PC-3 (cell line): ENCODE measurements around the gene DAND5. TPM values are rescaled to one million over a fixed set of nuclear protein-coding genes. Genes with fewer than 3 reads are reported as not detected.

Source experiments
- ATAC-seq: fragments of 200-7000 bp; cut with Tn5 transposase; 2 replicates; pipeline ENCODE4 v1.9.1; 2020; ENCODE audit warnings: mild to moderate bottlenecking, moderate library complexity
- BruUV-seq: library from RNA; stranded (reverse); fragments of 400-500 nt; replicated peaks from 2 replicates; lab custom pipeline; 2021; lab: Mats Ljungman, UMichigan
- CTCF ChIA-PET: fragments of 300-600 bp; sonication (Branson Sonifier 250); formaldehyde crosslinking; loops from one replicate; lab custom pipeline; 2022; ENCODE audit warnings: antibody characterized with exemption; lab: Charles Lee
- POLR2A ChIA-PET: fragments of 300-600 bp; sonication (Branson Sonifier 250); formaldehyde crosslinking; loops from one replicate; lab custom pipeline; 2022; ENCODE audit warnings: antibody characterized with exemption; ENCODE audit not compliant: unreplicated experiment; lab: Charles Lee
- DNase-seq: peaks from one replicate; pipeline ENCODE4 v3.0.0-alpha.2; 2015
- H2AFZ ChIP-seq: fragments of 300-600 bp; sonication (generic); 2 replicates; pipeline ENCODE4 v1.6.0; 2016; ENCODE audit warnings: antibody characterized with exemption, low read length
- H3F3A ChIP-seq: fragments of 300-600 bp; sonication (generic); one replicate; pipeline ENCODE4 v1.6.0; 2017; ENCODE audit warnings: antibody characterized with exemption, low read length, control low read depth, mild to moderate bottlenecking; ENCODE audit not compliant: unreplicated experiment
- H3K27ac ChIP-seq: fragments of 300-600 bp; sonication (generic); 2 replicates; pipeline ENCODE4 v1.5.1; 2016; ENCODE audit warnings: mild to moderate bottlenecking, low read length
- H3K27me3 ChIP-seq: fragments of 300-600 bp; sonication (generic); 2 replicates; pipeline ENCODE4 v1.6.1; 2016; ENCODE audit warnings: low read length, mixed read lengths
- H3K36me3 ChIP-seq: fragments of 300-600 bp; sonication (generic); 2 replicates; pipeline ENCODE4 v1.6.1; 2016; ENCODE audit warnings: low read depth, mixed run types, low read length, mixed read lengths
- H3K4me1 ChIP-seq: fragments of 300-600 bp; sonication (generic); 2 replicates; pipeline ENCODE4 v1.5.1; 2016; ENCODE audit warnings: low read length; ENCODE audit not compliant: insufficient read depth
- H3K4me2 ChIP-seq: fragments of 300-600 bp; sonication (generic); 2 replicates; pipeline ENCODE4 v1.6.0; 2016; ENCODE audit warnings: low read length
- H3K4me3 ChIP-seq: fragments of 300-600 bp; sonication (generic); 2 replicates; pipeline ENCODE4 v1.5.1; 2016; ENCODE audit warnings: mild to moderate bottlenecking, low read length, mixed read lengths
- H3K79me2 ChIP-seq: fragments of 300-600 bp; sonication (generic); 2 replicates; pipeline ENCODE4 v1.6.1; 2017; ENCODE audit warnings: low read length, mixed read lengths
- H3K9ac ChIP-seq: fragments of 300-600 bp; sonication (generic); 2 replicates; pipeline ENCODE4 v1.6.0; 2016; ENCODE audit warnings: mild to moderate bottlenecking, low read length
- H3K9me2 ChIP-seq: fragments of 300-600 bp; sonication (generic); replicated peaks from 2 replicates; pipeline ENCODE4 v1.6.1; 2016; ENCODE audit warnings: mixed run types, low read length, mixed read lengths
- H3K9me3 ChIP-seq: fragments of 300-600 bp; sonication (generic); 2 replicates; pipeline ENCODE4 v1.6.1; 2016; ENCODE audit warnings: low read length, mixed read lengths
- H4K20me1 ChIP-seq: fragments of 300-600 bp; sonication (generic); 2 replicates; pipeline ENCODE4 v1.6.1; 2016; ENCODE audit warnings: low read length, mixed read lengths
- EZH2 ChIP-seq: fragments of 300-600 bp; sonication (generic); IDR thresholded peaks from one replicate; pipeline ENCODE4 v1.6.1; 2017; ENCODE audit warnings: antibody characterized with exemption, mild to moderate bottlenecking, low read length; ENCODE audit not compliant: unreplicated experiment
- EZH2phosphoT487 ChIP-seq: fragments of 300-600 bp; sonication (generic); IDR thresholded peaks from 2 replicates; pipeline ENCODE4 v1.6.1; 2018; ENCODE audit warnings: mild to moderate bottlenecking, antibody characterized with exemption, low read length, borderline replicate concordance
- intact Hi-C: fragments of 100-400 bp; cut with micrococcal nuclease; formaldehyde crosslinking; loops from 2 replicates; pipeline ENCODE4 v1.9.0; 2023
- total RNA-seq: library from RNA; depleted of rRNA; stranded (reverse); fragments of >200 nt; gene quantifications from 2 replicates; pipeline ENCODE4 v1.2.3, GENCODE V29; 2014
- TF ChIP-seq, protein P1 (sequence below): fragments of 300-600 bp; sonication (generic); conservative IDR thresholded peaks from 2 replicates; pipeline ENCODE4 v1.5.1; 2017; ENCODE audit warnings: antibody characterized with exemption, low read depth, mild to moderate bottlenecking, low read length

The DAND5 gene
- total RNA-seq, 1 experiment from 2014 or later: 0.55 TPM

- Histone ChIP-seq H3K4me1 (peaks cover 14% of the 10 kb centered on the region), H3K27ac (no peak overlapping the region), H3K9me2 (no peaks in the 10 kb centered on the region), H3K9ac (peak overlapping the region; percentile 80), H3K9me3 (no peaks in the 10 kb centered on the region), H4K20me1 (no peaks in the 10 kb centered on the region), H3K79me2 (peaks cover 66% of the 10 kb centered on the region), H3K4me3 (peak overlapping the region; percentile 98), H3K27me3 (no peaks in the 10 kb centered on the region), H3F3A (no peaks in the 10 kb centered on the region), H2AFZ (peak overlapping the region; percentile 77), H3K4me2 (peak overlapping the region; percentile 88), H3K36me3 (peaks cover 4% of the 10 kb centered on the region; the same call in 1 of the 2 replicates)
- ChIA-PET CTCF (interaction anchor here (0.6 kb wide), 1 partner anchor 681 kb away, joined by 3 read pairs; no protein-coding TSS in a partner anchor), POLR2A (no interaction called here)
- DNase-seq (no peak), ATAC-seq (no peak; the same call in 1 of the 2 replicates)
- intact Hi-C loops: no loop called here
- no TSS peak for BruUV-seq
- TF ChIP-seq, protein P1, sequence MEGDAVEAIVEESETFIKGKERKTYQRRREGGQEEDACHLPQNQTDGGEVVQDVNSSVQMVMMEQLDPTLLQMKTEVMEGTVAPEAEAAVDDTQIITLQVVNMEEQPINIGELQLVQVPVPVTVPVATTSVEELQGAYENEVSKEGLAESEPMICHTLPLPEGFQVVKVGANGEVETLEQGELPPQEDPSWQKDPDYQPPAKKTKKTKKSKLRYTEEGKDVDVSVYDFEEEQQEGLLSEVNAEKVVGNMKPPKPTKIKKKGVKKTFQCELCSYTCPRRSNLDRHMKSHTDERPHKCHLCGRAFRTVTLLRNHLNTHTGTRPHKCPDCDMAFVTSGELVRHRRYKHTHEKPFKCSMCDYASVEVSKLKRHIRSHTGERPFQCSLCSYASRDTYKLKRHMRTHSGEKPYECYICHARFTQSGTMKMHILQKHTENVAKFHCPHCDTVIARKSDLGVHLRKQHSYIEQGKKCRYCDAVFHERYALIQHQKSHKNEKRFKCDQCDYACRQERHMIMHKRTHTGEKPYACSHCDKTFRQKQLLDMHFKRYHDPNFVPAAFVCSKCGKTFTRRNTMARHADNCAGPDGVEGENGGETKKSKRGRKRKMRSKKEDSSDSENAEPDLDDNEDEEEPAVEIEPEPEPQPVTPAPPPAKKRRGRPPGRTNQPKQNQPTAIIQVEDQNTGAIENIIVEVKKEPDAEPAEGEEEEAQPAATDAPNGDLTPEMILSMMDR: no peak
- TF ChIP-seq EZH2phosphoT487 (no peak), EZH2 (no peak)
Measured at GRCh38 chr19:12997179-12997966, 28.0 kb downstream of the DAND5 start.

GRCh38 chr19:12997967-12998940, 28.9 kb downstream of the DAND5 start:
- Histone ChIP-seq H3K4me1 (peaks cover 14% of the 10 kb centered on the region), H3K4me2 (peak overlapping the region; percentile 88), H3F3A (no peaks in the 10 kb centered on the region), H3K79me2 (peaks cover 74% of the 10 kb centered on the region), H3K9ac (no peak overlapping the region), H3K27ac (no peak overlapping the region), H3K27me3 (no peaks in the 10 kb centered on the region), H3K4me3 (no peak overlapping the region), H4K20me1 (no peaks in the 10 kb centered on the region), H3K9me3 (no peaks in the 10 kb centered on the region), H2AFZ (no peak overlapping the region), H3K9me2 (no peaks in the 10 kb centered on the region), H3K36me3 (peaks cover 4% of the 10 kb centered on the region; the same call in 1 of the 2 replicates)
- intact Hi-C loops: no loop called here
- DNase-seq: no peak
- no peak for ATAC-seq
- ChIA-PET POLR2A (no interaction called here), CTCF (no interaction called here)
- BruUV-seq: TSS peak; percentile 34
- no peak for TF ChIP-seq EZH2phosphoT487

- no peaks in the 10 kb centered on the region for H3K9me3 ChIP-seq
- H3K36me3 ChIP-seq: peaks cover 4% of the 10 kb centered on the region; the same call in 1 of the 2 replicates
- no peak for TF ChIP-seq EZH2phosphoT487
- TF ChIP-seq, protein P1: no peak
- no peak for TF ChIP-seq EZH2
- POLR2A ChIA-PET: no interaction called here
- H3K27me3 ChIP-seq: no peaks in the 10 kb centered on the region
- no peak overlapping the region for H3K27ac ChIP-seq
- H3K9me2 ChIP-seq: no peaks in the 10 kb centered on the region
- no TSS peak for BruUV-seq
- no peak overlapping the region for H3K9ac ChIP-seq
- H3K79me2 ChIP-seq: peaks cover 94% of the 10 kb centered on the region
- H3F3A ChIP-seq: no peaks in the 10 kb centered on the region
- no peak for ATAC-seq
- H4K20me1 ChIP-seq: peaks cover 7% of the 10 kb centered on the region; the same call in 1 of the 2 replicates
- intact Hi-C loops: loop anchor here (1.0 kb wide), 1 partner anchor 21 kb away; no protein-coding TSS in a partner anchor
- no peak overlapping the region for H2AFZ ChIP-seq
- no peak for DNase-seq
- H3K4me3 ChIP-seq: no peak overlapping the region
- CTCF ChIA-PET: no interaction called here
- H3K4me2 ChIP-seq: no peak overlapping the region
- peaks cover 10% of the 10 kb centered on the region for H3K4me1 ChIP-seq
Measured at GRCh38 chr19:13001166-13001501, 31.8 kb downstream of the DAND5 start.
